Measurements from ENCODE around the gene PHETA2. TPM values are rescaled to one million over a fixed set of nuclear protein-coding genes. Genes with fewer than 3 reads are reported as not detected.

PHETA2 gene
- total and polyA plus RNA-seq, 2 of the 4 experiments (the other 2 are of a cell fraction): 6.5 to 10.0 TPM

DNA sequence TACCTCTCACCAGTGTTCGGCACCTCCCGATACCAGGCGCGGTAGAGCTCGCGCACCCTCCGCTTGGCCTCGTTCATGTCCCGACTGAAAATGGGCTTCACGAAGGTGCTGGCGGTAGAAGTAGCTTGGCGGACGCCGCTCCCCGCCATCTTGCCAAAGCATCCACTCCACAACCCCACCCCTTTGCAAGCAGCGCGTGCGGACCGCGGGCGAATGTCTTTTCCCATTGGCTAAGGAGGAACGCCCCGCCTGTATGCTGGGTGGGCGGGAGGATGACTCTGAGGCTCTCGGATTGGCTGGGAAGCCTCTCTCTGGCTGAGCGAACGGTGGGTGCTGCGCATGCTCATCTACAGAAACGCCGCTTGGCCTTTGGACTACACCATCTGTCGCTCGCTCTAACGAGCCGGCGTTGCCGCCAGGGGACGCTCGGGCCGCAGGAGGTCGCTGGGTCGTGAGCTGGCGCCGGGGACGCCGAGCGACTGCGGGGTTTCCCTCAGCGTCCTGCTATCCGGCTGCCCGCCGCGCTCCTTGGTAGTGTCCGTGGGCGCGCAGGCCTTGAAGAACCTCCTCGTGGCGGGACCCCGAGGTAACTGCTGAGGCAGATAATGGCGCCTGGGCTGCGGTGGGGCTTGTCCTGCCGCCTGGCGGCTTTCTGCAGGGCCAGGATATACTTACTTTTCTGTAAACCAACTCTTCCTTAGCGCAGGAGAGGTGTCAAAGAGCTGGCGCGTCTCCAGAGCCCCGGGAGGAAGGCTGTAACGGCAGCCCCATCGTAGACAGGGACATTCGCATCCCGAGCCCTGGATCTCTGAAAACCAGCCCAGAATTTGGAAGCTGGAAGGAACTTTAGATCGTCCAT, 16.8 kb downstream of the PHETA2 start, which contains the start of gene NDUFA6 (continued):
- TF ChIP-seq CHD1 (IDR thresholded peaks at IDR 0.05; ENCODE audit: low read depth, low read length) (no peak; the same call in 1 of the 2 replicates), RAD21 (IDR thresholded peaks at IDR 0.05; ENCODE audit: low read length) (peak; percentile 82), NFE2L2 (IDR thresholded peaks at IDR 0.05; ENCODE audit: low read depth, low read length) (no peak), SMC3 (IDR thresholded peaks at IDR 0.05; ENCODE audit: low read depth, low read length) (peak; percentile 85)

DNA sequence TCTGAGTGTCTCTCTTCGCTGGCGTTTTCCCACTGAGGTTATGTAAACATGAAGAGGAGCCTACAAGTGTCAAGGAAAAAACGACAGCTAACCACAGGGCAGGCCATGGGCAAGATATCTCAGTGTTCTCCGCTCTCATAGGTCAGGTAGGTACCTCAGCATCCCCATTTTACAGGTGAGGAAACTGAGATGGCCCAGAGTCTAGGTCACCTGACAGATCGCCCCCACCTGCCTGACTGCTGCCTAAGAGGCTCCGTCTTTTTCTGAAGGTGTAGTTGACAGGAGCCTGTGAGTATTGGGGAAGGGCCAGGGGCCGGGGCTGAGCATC, 17.4 kb downstream of the PHETA2 start:
- ATAC-seq (ENCODE audit: low read depth) (no peak), DNase-seq (no peak)
- H2BK15ac ChIP-seq (ENCODE audit: low read depth, low read length): no peak overlapping the region
- H2AK5ac ChIP-seq (ENCODE audit: low read depth, low read length): peak overlapping the region; percentile 58
- H3K4ac ChIP-seq (ENCODE audit: low read depth, low read length): peak overlapping the region; percentile 29; the same call in 1 of the 2 replicates
- H3K9me1 ChIP-seq (ENCODE audit: insufficient read depth, low read length): peaks cover 3% of the 10 kb centered on the region; the same call in 1 of the 2 replicates
- no peaks in the 10 kb centered on the region for H3K27me3 ChIP-seq (ENCODE audit: control insufficient read depth, insufficient read depth, low read length)
- peak overlapping the region; percentile 22; the same call in 1 of the 2 replicates for H3K56ac ChIP-seq (ENCODE audit: extremely low read depth, insufficient read depth, low read length)
- H4K20me1 ChIP-seq (ENCODE audit: insufficient read depth, low read length): peaks cover 14% of the 10 kb centered on the region; the same call in 1 of the 2 replicates
- TF ChIP-seq POLR2A (IDR thresholded peaks at IDR 0.05; ENCODE audit: low read depth, low read length): no peak
- TF ChIP-seq CEBPB (IDR thresholded peaks at IDR 0.05; ENCODE audit: low read depth, low read length): no peak
- no peak for TF ChIP-seq MAZ (IDR thresholded peaks at IDR 0.05; ENCODE audit: borderline replicate concordance, low read depth, low read length)
- TF ChIP-seq, protein P1, sequence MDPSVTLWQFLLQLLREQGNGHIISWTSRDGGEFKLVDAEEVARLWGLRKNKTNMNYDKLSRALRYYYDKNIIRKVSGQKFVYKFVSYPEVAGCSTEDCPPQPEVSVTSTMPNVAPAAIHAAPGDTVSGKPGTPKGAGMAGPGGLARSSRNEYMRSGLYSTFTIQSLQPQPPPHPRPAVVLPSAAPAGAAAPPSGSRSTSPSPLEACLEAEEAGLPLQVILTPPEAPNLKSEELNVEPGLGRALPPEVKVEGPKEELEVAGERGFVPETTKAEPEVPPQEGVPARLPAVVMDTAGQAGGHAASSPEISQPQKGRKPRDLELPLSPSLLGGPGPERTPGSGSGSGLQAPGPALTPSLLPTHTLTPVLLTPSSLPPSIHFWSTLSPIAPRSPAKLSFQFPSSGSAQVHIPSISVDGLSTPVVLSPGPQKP (IDR thresholded peaks at IDR 0.05; ENCODE audit: borderline replicate concordance, low read depth, low read length): no peak
- TF ChIP-seq, protein P2, sequence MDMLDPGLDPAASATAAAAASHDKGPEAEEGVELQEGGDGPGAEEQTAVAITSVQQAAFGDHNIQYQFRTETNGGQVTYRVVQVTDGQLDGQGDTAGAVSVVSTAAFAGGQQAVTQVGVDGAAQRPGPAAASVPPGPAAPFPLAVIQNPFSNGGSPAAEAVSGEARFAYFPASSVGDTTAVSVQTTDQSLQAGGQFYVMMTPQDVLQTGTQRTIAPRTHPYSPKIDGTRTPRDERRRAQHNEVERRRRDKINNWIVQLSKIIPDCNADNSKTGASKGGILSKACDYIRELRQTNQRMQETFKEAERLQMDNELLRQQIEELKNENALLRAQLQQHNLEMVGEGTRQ (IDR thresholded peaks at IDR 0.05; ENCODE audit: low read depth, low read length): no peak
- no peak for TF ChIP-seq RCOR1 (IDR thresholded peaks at IDR 0.05; ENCODE audit: insufficient replicate concordance, low read length)
- TF ChIP-seq NFE2L2 (IDR thresholded peaks at IDR 0.05; ENCODE audit: low read depth, low read length): no peak
- no peak for TF ChIP-seq SMC3 (IDR thresholded peaks at IDR 0.05; ENCODE audit: low read depth, low read length)
- TF ChIP-seq BHLHE40 (IDR thresholded peaks at IDR 0.05; ENCODE audit: low read depth, low read length): no peak
- H3K9me3 ChIP-seq (ENCODE audit: control insufficient read depth, insufficient read depth, low read length): no peaks in the 10 kb centered on the region
- H3K27ac ChIP-seq (ENCODE audit: insufficient read depth, low read length): no peak overlapping the region; the same call in 1 of the 2 replicates
- H2BK20ac ChIP-seq (ENCODE audit: low read depth, low read length): no peak overlapping the region
- peaks cover 2% of the 10 kb centered on the region; the same call in 1 of the 2 replicates for H3K4me1 ChIP-seq (ENCODE audit: control insufficient read depth, insufficient read depth, low read length)
- no CpG with 5 or more reads among the region's 7 CpGs for WGBS, 2 experiments (ENCODE audit: extremely low coverage in 2 of 2, insufficient read length in 1 of 2)
- peak overlapping the region; percentile 23 for H3K9ac ChIP-seq (ENCODE audit: low read depth, low read length)
- no peak overlapping the region for H4K91ac ChIP-seq (ENCODE audit: insufficient read depth, low read depth, low read length)
- no peak overlapping the region for H4K5ac ChIP-seq (ENCODE audit: low read depth, low read length)
- peak overlapping the region; percentile 100 for H2AFZ ChIP-seq (replicated peaks; ENCODE audit: low read length, poor library complexity)
- peak overlapping the region; percentile 11 to 51; a peak in 3 of 4 replicates for H4K8ac ChIP-seq (ENCODE audit: low read depth in 2 of 2, low read length in 2 of 2)
- peak overlapping the region; percentile 41 for H3K4me3 ChIP-seq (ENCODE audit: insufficient read depth, low read depth, low read length)
- POLR2A ChIA-PET (ENCODE audit: unreplicated experiment): interaction anchor here (0.6 to 1.3 kb wide), 2 partner anchors 45 to 353 kb away, joined by 3 to 7 read pairs; no protein-coding TSS in a partner anchor
- H2AK9ac ChIP-seq (replicated peaks; ENCODE audit: low read depth, low read length, poor library complexity): peak overlapping the region; percentile 80
- peak overlapping the region; percentile 82; the same call in 1 of the 2 replicates for H3K23ac ChIP-seq (ENCODE audit: low read depth, low read length)
- peaks cover 11 to 32% of the 10 kb centered on the region in 2 experiments; a peak in 3 of 4 replicates for H3K79me1 ChIP-seq (ENCODE audit: low read depth in 1 of 2, low read length in 2 of 2)
- no peak overlapping the region for H2BK5ac ChIP-seq (ENCODE audit: low read depth, low read length, poor library complexity, severe bottlenecking)
- intact Hi-C loops (cut with micrococcal nuclease): loop anchor here (1.0 to 10.0 kb wide), 5 partner anchors 163 to 383 kb away; no protein-coding TSS in a partner anchor
- in situ Hi-C loops (cut with MboI; ENCODE audit: low sequenced_read_pairs): no loop called here
- 0 out of 2 replicates have a peak overlapping the region, but pooled peaks have one; percentile 23 for H2BK120ac ChIP-seq (ENCODE audit: low read depth, low read length)
- peak overlapping the region; percentile 63 for H3K4me2 ChIP-seq (ENCODE audit: low read depth, low read length)
- no peak overlapping the region for H3K18ac ChIP-seq (ENCODE audit: low read depth, low read length)
- CTCF ChIA-PET: interaction anchor here (0.6 to 1.7 kb wide), 11 partner anchors 16 to 353 kb away, joined by 3 to 7 read pairs (median 4); partner anchors contain the start of genes NAGA and NFAM1
- peak overlapping the region; percentile 56 for H3K14ac ChIP-seq (replicated peaks; ENCODE audit: low read depth, low read length)
- no TSS peak for BruUV-seq (replicated peaks)
- H3K36me3 ChIP-seq (ENCODE audit: control insufficient read depth, insufficient read depth, low read length): peaks cover 5% of the 10 kb centered on the region
- dilution Hi-C loops (cut with HindIII; ENCODE audit: low sequenced_read_pairs, unreplicated experiment): no loop called here

Measured in IMR-90 (cell line).